C4-2B (cell line): ENCODE data around the gene PCDHB1.

Experiments used
- ZFX ChIP-seq: fragments of 450-650 bp; IDR thresholded peaks from 2 replicates; pipeline ENCODE4 v1.6.1; 2017
- TF ChIP-seq, protein P1 (sequence below): fragments of 450-650 bp; conservative IDR thresholded peaks from 2 replicates; pipeline ENCODE4 v1.5.1; 2017; ENCODE audit warnings: mild to moderate bottlenecking

DNA sequence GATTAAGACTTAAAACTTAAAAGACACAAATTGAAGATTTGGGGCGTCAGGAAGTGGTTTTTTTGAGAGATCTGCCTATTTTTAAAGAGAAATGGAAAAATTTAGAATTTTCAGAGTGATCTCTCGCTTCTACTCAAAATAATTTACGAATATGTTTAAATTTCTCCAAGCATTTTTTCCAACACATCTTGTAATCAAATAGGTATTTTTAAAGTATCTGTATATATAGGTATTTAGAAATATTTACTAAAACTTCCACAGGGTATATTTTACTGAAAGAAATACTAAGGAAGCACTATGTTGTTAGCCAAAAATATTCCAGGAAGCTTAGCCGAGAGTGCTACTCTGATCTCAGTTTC lies 9.8 kb upstream of the PCDHB1 start:
- TF ChIP-seq, protein P1, sequence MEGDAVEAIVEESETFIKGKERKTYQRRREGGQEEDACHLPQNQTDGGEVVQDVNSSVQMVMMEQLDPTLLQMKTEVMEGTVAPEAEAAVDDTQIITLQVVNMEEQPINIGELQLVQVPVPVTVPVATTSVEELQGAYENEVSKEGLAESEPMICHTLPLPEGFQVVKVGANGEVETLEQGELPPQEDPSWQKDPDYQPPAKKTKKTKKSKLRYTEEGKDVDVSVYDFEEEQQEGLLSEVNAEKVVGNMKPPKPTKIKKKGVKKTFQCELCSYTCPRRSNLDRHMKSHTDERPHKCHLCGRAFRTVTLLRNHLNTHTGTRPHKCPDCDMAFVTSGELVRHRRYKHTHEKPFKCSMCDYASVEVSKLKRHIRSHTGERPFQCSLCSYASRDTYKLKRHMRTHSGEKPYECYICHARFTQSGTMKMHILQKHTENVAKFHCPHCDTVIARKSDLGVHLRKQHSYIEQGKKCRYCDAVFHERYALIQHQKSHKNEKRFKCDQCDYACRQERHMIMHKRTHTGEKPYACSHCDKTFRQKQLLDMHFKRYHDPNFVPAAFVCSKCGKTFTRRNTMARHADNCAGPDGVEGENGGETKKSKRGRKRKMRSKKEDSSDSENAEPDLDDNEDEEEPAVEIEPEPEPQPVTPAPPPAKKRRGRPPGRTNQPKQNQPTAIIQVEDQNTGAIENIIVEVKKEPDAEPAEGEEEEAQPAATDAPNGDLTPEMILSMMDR = peak; percentile 65
- no peak for TF ChIP-seq ZFX
